GM12878 (cell line): ENCODE measurements around the gene ARHGEF11. TPM values are rescaled to one million over a fixed set of nuclear protein-coding genes. Genes with fewer than 3 reads are reported as not detected.

ENCODE experiments used
- ATAC-seq: fragments of 200-7000 bp; cut with Tn5 transposase; 3 replicates; pipeline ENCODE4 v1.9.1; 2020; ENCODE audit warnings: mild to moderate bottlenecking, moderate library complexity
- BruUV-seq: library from RNA; stranded (reverse); fragments of 400-500 nt; replicated peaks from 2 replicates; lab custom pipeline; 2021; lab: Mats Ljungman, UMichigan
- CTCF ChIA-PET: fragments of 300-600 bp; sonication (Branson Sonifier 250); formaldehyde crosslinking; extraction: SDS; loops from one replicate; lab custom pipeline; 2021; ENCODE audit warnings: inconsistent platforms; lab: Yijun Ruan, JAX
- POLR2A ChIA-PET: fragments of 350-600 bp; formaldehyde crosslinking; extraction: SDS; loops from one replicate; lab custom pipeline; 2021; ENCODE audit warnings: inconsistent platforms; lab: Charles Lee
- RAD21 ChIA-PET: fragments of 300-600 bp; sonication (Branson Sonifier 250); formaldehyde crosslinking; loops from one replicate; lab custom pipeline; 2023; ENCODE audit warnings: antibody characterized with exemption; ENCODE audit not compliant: unreplicated experiment; lab: Charles Lee
- SMC1A ChIA-PET: fragments of 300-600 bp; sonication (Branson Sonifier 250); formaldehyde crosslinking; loops from one replicate; lab custom pipeline; 2023; ENCODE audit not compliant: unreplicated experiment, uncharacterized antibody; lab: Charles Lee
- DNase-seq: peaks from one replicate; pipeline ENCODE4 v3.0.0-alpha.2; 2011; ENCODE audit warnings: low read depth, low spot score
- FAIRE-seq: peaks from 3 replicates; lab custom pipeline; 2011; peaks lifted over from hg19 to GRCh38; lab: Jason Lieb, UNC
- H2AFZ ChIP-seq: 2 replicates; pipeline ENCODE4 v1.6.0; 2011; ENCODE audit warnings: low read depth, low read length, control low read depth; ENCODE audit not compliant: control insufficient read depth
- H3K27ac ChIP-seq: 2 replicates; pipeline ENCODE4 v1.5.1; 2011; ENCODE audit warnings: control low read depth; ENCODE audit not compliant: control insufficient read depth, insufficient read depth
- H3K27me3 ChIP-seq, 2 experiments: replicated peaks in 1 of 2; 2 replicates each; pipeline versions ENCODE4 v1.6.0 to v1.6.1; 2011; ENCODE audit warnings: low read length in 1 of 2; ENCODE audit not compliant: control insufficient read depth in 2 of 2, insufficient read depth in 2 of 2
- H3K36me3 ChIP-seq, 2 experiments: 2 replicates each; pipeline ENCODE4 v1.5.1; 2011; ENCODE audit warnings: low read length in 1 of 2; ENCODE audit not compliant: control insufficient read depth in 2 of 2, insufficient read depth in 2 of 2
- H3K4me1 ChIP-seq: 2 replicates; pipeline ENCODE4 v1.6.1; 2011; ENCODE audit warnings: mild to moderate bottlenecking, low read length, moderate library complexity, mixed read lengths; ENCODE audit not compliant: control insufficient read depth, insufficient read depth
- H3K4me2 ChIP-seq: 2 replicates; pipeline ENCODE4 v1.6.0; 2011; ENCODE audit warnings: control low read depth; ENCODE audit not compliant: control insufficient read depth, insufficient read depth
- H3K4me3 ChIP-seq: fragments of 200-600 bp; sonication (generic); 2 replicates; pipeline ENCODE4 v1.5.1; 2016
- H3K79me2 ChIP-seq: 2 replicates; pipeline ENCODE4 v1.6.0; 2011; ENCODE audit warnings: low read length; ENCODE audit not compliant: control insufficient read depth, insufficient read depth
- H3K9ac ChIP-seq: 2 replicates; pipeline ENCODE4 v1.8.0; 2011; ENCODE audit warnings: low read length, control low read depth, mixed read lengths; ENCODE audit not compliant: control insufficient read depth, insufficient read depth
- H3K9me3 ChIP-seq: replicated peaks from 3 replicates; pipeline ENCODE4 v1.5.1; 2011; ENCODE audit warnings: mild to moderate bottlenecking, low read length; ENCODE audit not compliant: control insufficient read depth, insufficient read depth
- H4K20me1 ChIP-seq: 2 replicates; pipeline ENCODE4 v1.6.0; 2011; ENCODE audit not compliant: control insufficient read depth, insufficient read depth
- GATAD2B ChIP-seq: fragments of 450-650 bp; conservative IDR thresholded peaks from 2 replicates; pipeline ENCODE4 v1.6.1; 2017; ENCODE audit warnings: low read depth, mild to moderate bottlenecking, moderate library complexity
- JUND ChIP-seq: IDR thresholded peaks from 2 replicates; pipeline ENCODE4 v1.6.1; 2012; ENCODE audit warnings: low read depth, mild to moderate bottlenecking, low read length, improper control_type of control experiment, moderate library complexity
- MXI1 ChIP-seq: fragments of 150-350 bp; IDR thresholded peaks from 2 replicates; pipeline ENCODE4 v1.6.1; 2011; ENCODE audit warnings: low read depth, mild to moderate bottlenecking, inconsistent platforms, low read length, improper control_type of control experiment
- USF1 ChIP-seq: IDR thresholded peaks from 2 replicates; pipeline ENCODE4 v1.6.1; 2011; ENCODE audit warnings: borderline replicate concordance, low read depth, mild to moderate bottlenecking, moderate library complexity, mixed read lengths, low read length; ENCODE audit not compliant: insufficient read depth; ENCODE audit errors: extremely low read length
- YBX1 ChIP-seq: fragments of 450-650 bp; IDR thresholded peaks from 2 replicates; pipeline ENCODE4 v1.6.1; 2016; ENCODE audit warnings: antibody characterized with exemption
- ZBTB40 ChIP-seq: fragments of 450-650 bp; IDR thresholded peaks from 2 replicates; pipeline ENCODE4 v1.6.1; 2016; ENCODE audit warnings: mild to moderate bottlenecking, moderate library complexity, borderline replicate concordance
- ZZZ3 ChIP-seq: IDR thresholded peaks from 2 replicates; pipeline ENCODE4 v1.6.1; 2011; ENCODE audit warnings: low read depth; ENCODE audit not compliant: control insufficient read depth, insufficient read length
- WGBS: methylation state at CpG from one replicate; pipeline ENCODE4 v1.1.6; 2016; ENCODE audit warnings: low lambda C conversion rate; ENCODE audit not compliant: insufficient replicate concordance, insufficient coverage; ENCODE audit errors: missing lambda C conversion rate; 5-methylcytosine and 5-hydroxymethylcytosine counted together
- in situ Hi-C: fragments of 300-500 bp; cut with MboI; formaldehyde crosslinking; loops from 9 replicates; pipeline ENCODE4 v1.14.3; 2018; ENCODE audit warnings: mixed read lengths
- intact Hi-C: fragments of 100-400 bp; cut with micrococcal nuclease; formaldehyde crosslinking; loops from one replicate; pipeline ENCODE4 v1.14.2; 2022; ENCODE audit not compliant: unreplicated experiment
- polyA plus RNA-seq, 11 experiments: library from polyadenylated mRNA; depleted of rRNA in 4 of 11; unstranded in 6 of 11; stranded (reverse) in 5 of 11; fragments of >200 nt; fragmentation: Nextera tagmentation in 4 of 11; fragmentation: Illumina TruSeq in 1 of 11; extraction: Ambion mirVana in 4 of 11; extraction: Trizol in 1 of 11; gene quantifications; 1 replicate in 1 of 11; 2 replicates in 10 of 11; pipeline versions ENCODE4 v1.2.1 to v1.2.3, GENCODE V29; 2011 to 2016; ENCODE audit warnings: inconsistent platforms in 2 of 11, missing spikeins in 2 of 11, low read depth in 1 of 11
- total RNA-seq, 4 experiments: library from RNA; depleted of rRNA in 3 of 4; stranded (reverse); fragments of >200 nt in 3 of 4; fragmentation: Illumina TruSeq in 1 of 4; extraction: Trizol in 1 of 4; gene quantifications; 2 replicates each; pipeline versions ENCODE4 v1.2.1 to v1.2.3, GENCODE V29; 2013 to 2021

Gene ARHGEF11
- total and polyA plus RNA-seq, 10 of the 15 experiments (the other 5 are each of a cell fraction or from before 2014, with no cell fraction given), result 0.05 to 12.7 (median 1.8) TPM

- RAD21 ChIA-PET, result interaction anchor here (1.6 kb wide), 1 partner anchor 71 kb away, joined by 3 read pairs; no protein-coding TSS in a partner anchor
- Histone ChIP-seq H3K36me3 (no peaks in the 10 kb centered on the region), H3K4me2 (no peak overlapping the region), H3K27me3 (no peaks in the 10 kb centered on the region), H3K27ac (no peak overlapping the region), H3K79me2 (no peaks in the 10 kb centered on the region), H3K9ac (no peak overlapping the region), H3K4me3 (no peak overlapping the region), H3K4me1 (no peaks in the 10 kb centered on the region), H2AFZ (no peak overlapping the region), H3K9me3 (no peaks in the 10 kb centered on the region), H4K20me1 (no peaks in the 10 kb centered on the region)
- FAIRE-seq (no peak), ATAC-seq (no peak), DNase-seq (no peak)
- 7% methylated on average over 5 of the region's 5 CpGs for WGBS
- TF ChIP-seq ZZZ3, result no peak
- POLR2A ChIA-PET, result interaction anchor here (0.6 kb wide), 1 partner anchor 168 kb away, joined by 3 read pairs; no protein-coding TSS in a partner anchor
- no TSS peak for BruUV-seq
- CTCF ChIA-PET, result interaction anchor here (1.2 to 14.4 kb wide), 2 partner anchors 10 to 70 kb away, joined by 7 to 715 read pairs; no protein-coding TSS in a partner anchor
- SMC1A ChIA-PET, result interaction anchor here (10.1 kb wide), 1 partner anchor 68 kb away, joined by 383 read pairs; no protein-coding TSS in a partner anchor
- in situ Hi-C loops, result no loop called here
- intact Hi-C loops, result no loop called here
Observed at GRCh38 chr1:157084720-157085119, 39.2 kb upstream of the ARHGEF11 start.

GRCh38 chr1:157081707-157082106 lies 36.2 kb upstream of the ARHGEF11 start:
- whole genome bisulfite sequencing, result 50% methylated on average over 5 of the region's 5 CpGs
- Histone ChIP-seq H3K4me1 (no peaks in the 10 kb centered on the region), H3K9me3 (no peaks in the 10 kb centered on the region), H3K27me3 (no peaks in the 10 kb centered on the region), H4K20me1 (no peaks in the 10 kb centered on the region), H3K4me2 (no peak overlapping the region), H3K36me3 (no peaks in the 10 kb centered on the region), H2AFZ (no peak overlapping the region), H3K9ac (no peak overlapping the region), H3K4me3 (no peak overlapping the region), H3K79me2 (no peaks in the 10 kb centered on the region), H3K27ac (no peak overlapping the region)
- intact Hi-C loops (no loop called here), in situ Hi-C loops (no loop called here)
- RAD21 ChIA-PET, result no interaction called here
- FAIRE-seq, result no peak
- SMC1A ChIA-PET, result interaction anchor here (0.9 to 2.4 kb wide), 3 partner anchors 9 to 75 kb away, joined by 5 to 11 read pairs (median 9); no protein-coding TSS in a partner anchor
- ATAC-seq, result no peak
- DNase-seq, result no peak
- POLR2A ChIA-PET, result interaction anchor here (1.0 kb wide), 1 partner anchor 71 kb away, joined by 3 read pairs; no protein-coding TSS in a partner anchor
- CTCF ChIA-PET, result interaction anchor here (4.1 to 14.4 kb wide), 2 partner anchors 8 to 73 kb away, joined by 29 to 715 read pairs; no protein-coding TSS in a partner anchor
- BruUV-seq, result no TSS peak
- no peak for TF ChIP-seq JUND
- no peak for TF ChIP-seq USF1
- TF ChIP-seq MXI1, result no peak
- TF ChIP-seq ZZZ3, result no peak
- no peak for TF ChIP-seq ZBTB40
- TF ChIP-seq YBX1, result no peak
- no peak for TF ChIP-seq GATAD2B
